ENCODE measurements around the gene RABL2A. TPM values are rescaled to one million over a fixed set of nuclear protein-coding genes. Genes with fewer than 3 reads are reported as not detected.
"Not testable (repeated sequence)": the region's sequence is repeated elsewhere in the genome, so short reads cannot be mapped to it uniquely, and the experiment has no call there.

Gene RABL2A
- total RNA-seq, 1 experiment from 2014 or later = 11.4 TPM

DNA sequence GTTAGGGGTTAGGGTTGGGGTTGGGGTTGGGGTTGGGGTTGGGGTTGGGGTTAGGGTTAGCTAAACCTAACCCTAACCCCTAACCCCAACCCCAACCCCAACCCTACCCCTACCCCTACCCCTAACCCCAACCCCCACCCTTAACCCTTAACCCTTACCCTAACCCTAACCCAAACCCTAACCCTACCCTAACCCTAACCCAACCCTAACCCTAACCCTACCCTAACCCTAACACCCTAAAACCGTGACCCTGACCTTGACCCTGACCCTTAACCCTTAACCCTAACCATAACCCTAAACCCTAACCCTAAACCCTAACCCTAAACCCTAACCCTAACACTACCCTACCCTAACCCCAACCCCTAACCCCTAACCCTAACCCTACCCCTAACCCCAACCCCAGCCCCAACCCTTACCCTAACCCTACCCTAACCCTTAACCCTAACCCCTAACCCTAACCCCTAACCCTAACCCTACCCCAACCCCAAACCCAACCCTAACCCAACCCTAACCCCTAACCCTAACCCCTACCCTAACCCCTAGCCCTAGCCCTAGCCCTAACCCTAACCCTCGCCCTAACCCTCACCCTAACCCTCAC lies 24.1 kb upstream of the RABL2A start:
- peaks cover 3% of the 10 kb centered on the region for H3K27me3 Mint-ChIP-seq (ENCODE audit: low read depth)
- no peaks in the 10 kb centered on the region for H3K27me3 ChIP-seq (ENCODE audit: insufficient read depth, low read length)
- peak overlapping the region; percentile 6 for H3K4me2 ChIP-seq (ENCODE audit: insufficient read depth, insufficient read length, low read length)
- no peaks in the 10 kb centered on the region for H4K20me1 ChIP-seq (ENCODE audit: control insufficient read depth, insufficient read depth, insufficient read length)
- no peak overlapping the region for H2AFZ ChIP-seq (ENCODE audit: low read length)
- H3K79me1 ChIP-seq (ENCODE audit: insufficient read depth, low read depth, low read length, poor library complexity, severe bottlenecking) = no peaks in the 10 kb centered on the region
- H4K91ac ChIP-seq (ENCODE audit: insufficient read length, low read depth, low read length) = no peak overlapping the region
- no peak overlapping the region for H3K9ac ChIP-seq (ENCODE audit: extremely low read depth, insufficient read length, low read length)
- H3T11ph ChIP-seq (ENCODE audit: low read length) = no peak overlapping the region
- H2BK12ac ChIP-seq (ENCODE audit: insufficient read length, low read depth, low read length) = no peak overlapping the region
- 0 out of 7 replicates have a peak overlapping the region, but pooled peaks of 1 of the 3 experiments have one; percentile 55 for H3K27ac Mint-ChIP-seq
- H2BK20ac ChIP-seq (ENCODE audit: low read depth, low read length, poor library complexity, severe bottlenecking) = no peak overlapping the region
- no peaks in the 10 kb centered on the region for H3K9me3 ChIP-seq (ENCODE audit: control insufficient read depth, low read depth, low read length)
- peak overlapping the region; percentile 87 to 90 for H3K4me3 Mint-ChIP-seq
- no peaks in the 10 kb centered on the region for H3K79me2 ChIP-seq (ENCODE audit: insufficient read depth, low read length)
- H3K23ac ChIP-seq (ENCODE audit: insufficient read length, low read depth, low read length) = no peak overlapping the region
- H3K4me1 ChIP-seq (ENCODE audit: insufficient read depth, low read length) = no peaks in the 10 kb centered on the region
- H3K4ac ChIP-seq (ENCODE audit: low read depth, low read length) = no peak overlapping the region
- no peak overlapping the region for H2BK5ac ChIP-seq (ENCODE audit: insufficient read length, low read length)
- peaks cover 0 to 8% (median 8%) of the 10 kb centered on the region in 3 experiments; a peak in 4 of 7 replicates for H3K36me3 Mint-ChIP-seq (ENCODE audit: insufficient read depth in 1 of 3, low read depth in 3 of 3)
- peaks cover 7 to 14% of the 10 kb centered on the region in 2 experiments for H3K9me3 Mint-ChIP-seq
- no peak overlapping the region for H4K5ac ChIP-seq (ENCODE audit: insufficient read length, low read depth, low read length)
- no peak overlapping the region for H3K14ac ChIP-seq (ENCODE audit: insufficient read depth, low read length)
- H2BK15ac ChIP-seq (ENCODE audit: low read depth, low read length) = no peak overlapping the region
- no peak overlapping the region for H3K56ac ChIP-seq (ENCODE audit: insufficient read length, low read depth, low read length)
- H2BK120ac ChIP-seq (ENCODE audit: low read depth, low read length, poor library complexity, severe bottlenecking) = no peak overlapping the region
- no peak overlapping the region for H3K27ac ChIP-seq (ENCODE audit: insufficient read length, low read depth, low read length)
- H3K23me2 ChIP-seq (ENCODE audit: insufficient read length, low read depth, low read length, poor library complexity, severe bottlenecking) = no peaks in the 10 kb centered on the region
- no peak for DNase-seq
- TF ChIP-seq, protein P1, sequence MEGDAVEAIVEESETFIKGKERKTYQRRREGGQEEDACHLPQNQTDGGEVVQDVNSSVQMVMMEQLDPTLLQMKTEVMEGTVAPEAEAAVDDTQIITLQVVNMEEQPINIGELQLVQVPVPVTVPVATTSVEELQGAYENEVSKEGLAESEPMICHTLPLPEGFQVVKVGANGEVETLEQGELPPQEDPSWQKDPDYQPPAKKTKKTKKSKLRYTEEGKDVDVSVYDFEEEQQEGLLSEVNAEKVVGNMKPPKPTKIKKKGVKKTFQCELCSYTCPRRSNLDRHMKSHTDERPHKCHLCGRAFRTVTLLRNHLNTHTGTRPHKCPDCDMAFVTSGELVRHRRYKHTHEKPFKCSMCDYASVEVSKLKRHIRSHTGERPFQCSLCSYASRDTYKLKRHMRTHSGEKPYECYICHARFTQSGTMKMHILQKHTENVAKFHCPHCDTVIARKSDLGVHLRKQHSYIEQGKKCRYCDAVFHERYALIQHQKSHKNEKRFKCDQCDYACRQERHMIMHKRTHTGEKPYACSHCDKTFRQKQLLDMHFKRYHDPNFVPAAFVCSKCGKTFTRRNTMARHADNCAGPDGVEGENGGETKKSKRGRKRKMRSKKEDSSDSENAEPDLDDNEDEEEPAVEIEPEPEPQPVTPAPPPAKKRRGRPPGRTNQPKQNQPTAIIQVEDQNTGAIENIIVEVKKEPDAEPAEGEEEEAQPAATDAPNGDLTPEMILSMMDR (conservative IDR thresholded peaks at IDR 0.05) = no peak
- no peaks in the 10 kb centered on the region for H3K4me1 Mint-ChIP-seq
- H4K8ac ChIP-seq (replicated peaks; ENCODE audit: insufficient read length, low read depth, low read length) = no peak overlapping the region
- H2AK5ac ChIP-seq (ENCODE audit: insufficient read length, low read length) = no peak overlapping the region
- no CpG with 5 or more reads among the region's 2 CpGs for WGBS (ENCODE audit: extremely low coverage, insufficient read length, low lambda C conversion rate)
- H3K18ac ChIP-seq (ENCODE audit: insufficient read length, low read depth, low read length) = no peak overlapping the region

DNA sequence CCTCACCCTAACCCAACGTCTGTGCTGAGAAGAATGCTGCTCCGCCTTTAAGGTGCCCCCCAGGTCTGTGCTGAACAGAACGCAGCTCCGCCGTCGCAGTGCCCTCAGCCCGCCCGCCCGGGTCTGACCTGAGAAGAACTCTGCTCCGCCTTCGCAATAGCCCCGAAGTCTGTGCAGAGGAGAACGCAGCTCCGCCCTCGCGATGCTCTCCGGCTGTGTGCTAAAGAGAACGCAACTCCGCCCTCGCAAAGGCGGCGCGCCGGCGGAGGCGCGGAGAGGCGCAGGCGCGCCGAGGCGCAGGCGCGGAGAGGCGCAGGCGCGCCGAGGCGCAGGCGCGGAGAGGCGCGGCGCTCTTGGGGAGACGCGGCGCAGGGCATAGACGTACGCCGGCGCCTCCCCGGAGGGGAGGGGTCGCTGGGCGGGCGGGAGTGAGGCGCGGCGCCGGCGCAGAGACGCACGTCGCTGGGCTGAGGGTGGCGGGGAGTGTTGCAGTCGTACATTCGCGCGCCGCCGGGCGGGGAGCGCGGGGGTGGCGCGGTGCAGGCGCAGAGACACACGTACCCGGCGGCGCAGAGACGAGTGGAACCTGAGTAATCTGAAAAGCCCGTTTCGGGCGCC lies 23.5 kb upstream of the RABL2A start:
- H3T11ph ChIP-seq (ENCODE audit: low read length); H3K27ac ChIP-seq (ENCODE audit: insufficient read length, low read depth, low read length); H3K23me2 ChIP-seq (ENCODE audit: insufficient read length, low read depth, low read length, poor library complexity, severe bottlenecking); H3K27me3 ChIP-seq (ENCODE audit: insufficient read depth, low read length); H4K91ac ChIP-seq (ENCODE audit: insufficient read length, low read depth, low read length); H4K20me1 ChIP-seq (ENCODE audit: control insufficient read depth, insufficient read depth, insufficient read length); H2BK120ac ChIP-seq (ENCODE audit: low read depth, low read length, poor library complexity, severe bottlenecking); H3K4ac ChIP-seq (ENCODE audit: low read depth, low read length); H3K27me3 Mint-ChIP-seq (ENCODE audit: low read depth); H3K4me1 Mint-ChIP-seq; H3K9me3 ChIP-seq (ENCODE audit: control insufficient read depth, low read depth, low read length); H4K5ac ChIP-seq (ENCODE audit: insufficient read length, low read depth, low read length); H2BK12ac ChIP-seq (ENCODE audit: insufficient read length, low read depth, low read length); H2BK15ac ChIP-seq (ENCODE audit: low read depth, low read length); H3K9ac ChIP-seq (ENCODE audit: extremely low read depth, insufficient read length, low read length); H3K18ac ChIP-seq (ENCODE audit: insufficient read length, low read depth, low read length); H3K14ac ChIP-seq (ENCODE audit: insufficient read depth, low read length); H2AFZ ChIP-seq (ENCODE audit: low read length); H3K79me2 ChIP-seq (ENCODE audit: insufficient read depth, low read length); H2BK20ac ChIP-seq (ENCODE audit: low read depth, low read length, poor library complexity, severe bottlenecking); H3K23ac ChIP-seq (ENCODE audit: insufficient read length, low read depth, low read length); H2AK5ac ChIP-seq (ENCODE audit: insufficient read length, low read length); H3K36me3 Mint-ChIP-seq (ENCODE audit: insufficient read depth in 1 of 3, low read depth in 3 of 3); H3K79me1 ChIP-seq (ENCODE audit: insufficient read depth, low read depth, low read length, poor library complexity, severe bottlenecking); H2BK5ac ChIP-seq (ENCODE audit: insufficient read length, low read length); H3K4me1 ChIP-seq (ENCODE audit: insufficient read depth, low read length); H4K8ac ChIP-seq (replicated peaks; ENCODE audit: insufficient read length, low read depth, low read length); H3K56ac ChIP-seq (ENCODE audit: insufficient read length, low read depth, low read length): not testable (repeated sequence)
- Mint-ChIP-seq H3K27ac (peak overlapping the region; percentile 67 to 97 (median 88); a peak in 4 of 7 replicates), H3K9me3 (peaks cover 8 to 15% of the 10 kb centered on the region in 2 experiments), H3K4me3 (peak overlapping the region; percentile 87 to 90)
- peak overlapping the region; percentile 6 for H3K4me2 ChIP-seq (ENCODE audit: insufficient read depth, insufficient read length, low read length)
- no CpG with 5 or more reads among the region's 84 CpGs for WGBS (ENCODE audit: extremely low coverage, insufficient read length, low lambda C conversion rate)
- DNase-seq = peak; percentile 76

Measured in H9 (cell line).